Neural cell (in vitro differentiated cells): Measurements from ENCODE around the gene DISP3.

Experiments used
- EP300 ChIP-seq: fragments of 450-650 bp; conservative IDR thresholded peaks from 2 replicates; pipeline ENCODE4 v1.6.1; 2014; ENCODE audit warnings: antibody characterized with exemption, mild to moderate bottlenecking, moderate library complexity; ENCODE audit not compliant: poor library complexity, severe bottlenecking
- EZH2 ChIP-seq: fragments of 200-600, 300-800 bp; shearing (Covaris generic), sonication (generic); IDR thresholded peaks from 2 replicates; pipeline ENCODE4 v1.6.1; 2014; ENCODE audit warnings: antibody characterized with exemption, low read length, borderline replicate concordance, mild to moderate bottlenecking; ENCODE audit not compliant: insufficient read depth, poor library complexity, severe bottlenecking
- MXI1 ChIP-seq: fragments of 450-650 bp; conservative IDR thresholded peaks from 2 replicates; pipeline ENCODE4 v1.6.1; 2014; ENCODE audit warnings: antibody characterized with exemption, mild to moderate bottlenecking; ENCODE audit not compliant: poor library complexity, severe bottlenecking
- POLR2AphosphoS5 ChIP-seq: IDR thresholded peaks from 2 replicates; pipeline ENCODE4 v1.6.1; 2012
- RAD21 ChIP-seq: fragments of 450-650 bp; conservative IDR thresholded peaks from 2 replicates; pipeline ENCODE4 v1.6.1; 2014; ENCODE audit warnings: antibody characterized with exemption, mild to moderate bottlenecking, moderate library complexity
- SMC3 ChIP-seq: fragments of 450-650 bp; conservative IDR thresholded peaks from 2 replicates; pipeline ENCODE4 v1.6.1; 2014; ENCODE audit warnings: antibody characterized with exemption, mild to moderate bottlenecking, moderate library complexity; ENCODE audit not compliant: poor library complexity
- TAF1 ChIP-seq: IDR thresholded peaks from 2 replicates; pipeline ENCODE4 v1.6.1; 2012; ENCODE audit warnings: low read depth
- TF ChIP-seq, protein P1 (sequence below): fragments of 450-650 bp; IDR thresholded peaks from 2 replicates; pipeline ENCODE4 v1.5.1; 2014; ENCODE audit warnings: antibody characterized with exemption, mild to moderate bottlenecking, moderate library complexity; ENCODE audit not compliant: poor library complexity, severe bottlenecking
- TF ChIP-seq, protein P2 (sequence below): IDR thresholded peaks from 2 replicates; pipeline ENCODE4 v1.6.1; 2012; ENCODE audit warnings: borderline replicate concordance

DNA sequence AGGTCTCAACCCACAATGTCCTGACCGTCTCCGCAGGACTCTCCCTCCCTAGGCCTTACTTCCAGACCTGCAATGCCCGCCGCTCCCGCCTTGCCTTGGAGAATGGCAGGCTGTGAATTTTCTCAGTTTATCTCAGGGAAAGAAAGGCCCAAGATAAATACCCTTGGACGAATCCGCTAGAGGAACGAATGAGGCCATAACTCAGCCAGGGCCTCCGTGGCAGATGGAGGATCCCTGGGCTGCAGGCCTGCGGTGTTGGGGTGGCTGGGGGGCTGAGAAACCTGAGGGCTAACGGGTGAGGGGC, 29.9 kb upstream of the DISP3 start:
- TF ChIP-seq, protein P1, sequence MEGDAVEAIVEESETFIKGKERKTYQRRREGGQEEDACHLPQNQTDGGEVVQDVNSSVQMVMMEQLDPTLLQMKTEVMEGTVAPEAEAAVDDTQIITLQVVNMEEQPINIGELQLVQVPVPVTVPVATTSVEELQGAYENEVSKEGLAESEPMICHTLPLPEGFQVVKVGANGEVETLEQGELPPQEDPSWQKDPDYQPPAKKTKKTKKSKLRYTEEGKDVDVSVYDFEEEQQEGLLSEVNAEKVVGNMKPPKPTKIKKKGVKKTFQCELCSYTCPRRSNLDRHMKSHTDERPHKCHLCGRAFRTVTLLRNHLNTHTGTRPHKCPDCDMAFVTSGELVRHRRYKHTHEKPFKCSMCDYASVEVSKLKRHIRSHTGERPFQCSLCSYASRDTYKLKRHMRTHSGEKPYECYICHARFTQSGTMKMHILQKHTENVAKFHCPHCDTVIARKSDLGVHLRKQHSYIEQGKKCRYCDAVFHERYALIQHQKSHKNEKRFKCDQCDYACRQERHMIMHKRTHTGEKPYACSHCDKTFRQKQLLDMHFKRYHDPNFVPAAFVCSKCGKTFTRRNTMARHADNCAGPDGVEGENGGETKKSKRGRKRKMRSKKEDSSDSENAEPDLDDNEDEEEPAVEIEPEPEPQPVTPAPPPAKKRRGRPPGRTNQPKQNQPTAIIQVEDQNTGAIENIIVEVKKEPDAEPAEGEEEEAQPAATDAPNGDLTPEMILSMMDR, result no peak
- TF ChIP-seq EP300, result no peak
- no peak for TF ChIP-seq POLR2AphosphoS5
- no peak for TF ChIP-seq SMC3
- TF ChIP-seq, protein P2, sequence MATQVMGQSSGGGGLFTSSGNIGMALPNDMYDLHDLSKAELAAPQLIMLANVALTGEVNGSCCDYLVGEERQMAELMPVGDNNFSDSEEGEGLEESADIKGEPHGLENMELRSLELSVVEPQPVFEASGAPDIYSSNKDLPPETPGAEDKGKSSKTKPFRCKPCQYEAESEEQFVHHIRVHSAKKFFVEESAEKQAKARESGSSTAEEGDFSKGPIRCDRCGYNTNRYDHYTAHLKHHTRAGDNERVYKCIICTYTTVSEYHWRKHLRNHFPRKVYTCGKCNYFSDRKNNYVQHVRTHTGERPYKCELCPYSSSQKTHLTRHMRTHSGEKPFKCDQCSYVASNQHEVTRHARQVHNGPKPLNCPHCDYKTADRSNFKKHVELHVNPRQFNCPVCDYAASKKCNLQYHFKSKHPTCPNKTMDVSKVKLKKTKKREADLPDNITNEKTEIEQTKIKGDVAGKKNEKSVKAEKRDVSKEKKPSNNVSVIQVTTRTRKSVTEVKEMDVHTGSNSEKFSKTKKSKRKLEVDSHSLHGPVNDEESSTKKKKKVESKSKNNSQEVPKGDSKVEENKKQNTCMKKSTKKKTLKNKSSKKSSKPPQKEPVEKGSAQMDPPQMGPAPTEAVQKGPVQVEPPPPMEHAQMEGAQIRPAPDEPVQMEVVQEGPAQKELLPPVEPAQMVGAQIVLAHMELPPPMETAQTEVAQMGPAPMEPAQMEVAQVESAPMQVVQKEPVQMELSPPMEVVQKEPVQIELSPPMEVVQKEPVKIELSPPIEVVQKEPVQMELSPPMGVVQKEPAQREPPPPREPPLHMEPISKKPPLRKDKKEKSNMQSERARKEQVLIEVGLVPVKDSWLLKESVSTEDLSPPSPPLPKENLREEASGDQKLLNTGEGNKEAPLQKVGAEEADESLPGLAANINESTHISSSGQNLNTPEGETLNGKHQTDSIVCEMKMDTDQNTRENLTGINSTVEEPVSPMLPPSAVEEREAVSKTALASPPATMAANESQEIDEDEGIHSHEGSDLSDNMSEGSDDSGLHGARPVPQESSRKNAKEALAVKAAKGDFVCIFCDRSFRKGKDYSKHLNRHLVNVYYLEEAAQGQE, result no peak
- TF ChIP-seq RAD21, result no peak
- TF ChIP-seq EZH2, result no peak
- TF ChIP-seq TAF1, result no peak
- TF ChIP-seq MXI1, result no peak
